Measurements from ENCODE around the gene JAG1. TPM values are rescaled to one million over a fixed set of nuclear protein-coding genes. Genes with fewer than 3 reads are reported as not detected.
A peak's percentile ranks its signal among the peaks of the same experiment; 100 is the strongest.

The JAG1 gene
- total RNA-seq, 1 donor from 2014 or later: 81.6 TPM

- ATAC-seq (no peak), DNase-seq (ENCODE audit: low spot score) (peak; percentile 50)
These were observed 15.6 kb downstream of the JAG1 start for GRCh38 chr20:10658051-10658823.

GRCh38 chr20:10657453-10657852 lies 16.3 kb downstream of the JAG1 start:
- intact Hi-C loops (cut with DNase I): no loop called here
- DNase-seq (ENCODE audit: low spot score) (no peak), ATAC-seq (no peak)

More at GRCh38 chr20:10658051-10658823, 15.6 kb downstream of the JAG1 start:
- intact Hi-C loops (cut with DNase I): no loop called here

- DNase-seq (ENCODE audit: low spot score) (peak; percentile 35), ATAC-seq (no peak)
- intact Hi-C loops (cut with DNase I): no loop called here
These were observed 17.8 kb downstream of the JAG1 start for GRCh38 chr20:10655720-10656669.

- intact Hi-C loops (cut with DNase I): no loop called here
- no peak for DNase-seq (ENCODE audit: low spot score)
- ATAC-seq: no peak
These were observed 19.2 kb downstream of the JAG1 start for GRCh38 chr20:10654630-10655029.

DNA sequence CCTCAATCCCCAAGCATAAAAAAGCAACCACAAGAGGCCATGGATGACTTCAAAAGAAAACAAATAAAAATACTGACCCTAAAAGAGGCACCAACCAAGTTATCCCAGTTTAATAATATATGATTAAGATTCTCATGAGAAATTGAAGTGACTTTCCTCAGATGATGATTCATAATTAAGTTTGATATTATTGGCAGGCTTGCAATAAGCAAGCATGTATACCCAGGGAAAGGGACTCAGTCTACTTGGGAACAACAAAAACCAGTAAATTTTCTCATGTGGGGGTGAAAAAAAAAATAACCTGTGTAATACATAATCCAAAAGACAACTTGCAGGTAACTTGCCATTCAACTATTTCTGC lies 19.6 kb downstream of the JAG1 start:
- no peak for ATAC-seq
- DNase-seq (ENCODE audit: low spot score): no peak
- intact Hi-C loops (cut with DNase I): no loop called here

- no peak for DNase-seq (ENCODE audit: low spot score)
- ATAC-seq: peak; percentile 74
- intact Hi-C loops (cut with DNase I): no loop called here
These were observed 20.1 kb downstream of the JAG1 start for GRCh38 chr20:10653599-10654249.

DNA sequence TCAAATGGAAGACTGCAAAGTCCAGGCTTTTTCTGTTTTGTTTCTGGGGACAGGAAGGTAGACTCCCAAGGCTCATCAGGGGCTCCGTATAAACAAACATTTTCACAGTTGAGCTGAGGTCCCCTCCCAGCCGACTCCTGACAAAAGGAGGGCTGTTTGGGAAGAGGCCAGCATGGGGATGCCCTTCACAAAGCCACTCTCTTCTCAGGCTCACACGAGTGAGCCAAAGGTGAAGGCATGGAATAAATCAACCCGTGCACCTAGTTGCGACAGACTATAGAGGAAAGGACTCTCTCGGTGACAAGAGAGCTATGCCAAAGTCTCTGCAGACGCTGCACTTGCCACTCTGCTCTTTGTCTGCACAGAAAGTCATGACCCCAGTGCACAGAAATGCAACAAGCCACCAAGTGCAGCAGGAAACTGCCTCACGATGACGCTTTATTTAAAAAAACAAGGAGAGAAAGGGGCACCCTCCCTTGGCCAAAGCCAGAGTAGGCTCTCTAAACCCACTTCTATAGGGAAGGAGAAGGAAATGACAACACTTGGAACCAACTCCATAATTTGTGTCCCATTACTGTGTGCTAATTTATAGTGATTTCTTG lies 21.0 kb downstream of the JAG1 start:
- ATAC-seq: peak; percentile 28
- intact Hi-C loops (cut with DNase I): no loop called here
- DNase-seq (ENCODE audit: low spot score): no peak

GRCh38 chr20:10652185-10652584 lies 21.6 kb downstream of the JAG1 start:
- ATAC-seq (no peak), DNase-seq (ENCODE audit: low spot score) (no peak)
- intact Hi-C loops (cut with DNase I): no loop called here

DNA sequence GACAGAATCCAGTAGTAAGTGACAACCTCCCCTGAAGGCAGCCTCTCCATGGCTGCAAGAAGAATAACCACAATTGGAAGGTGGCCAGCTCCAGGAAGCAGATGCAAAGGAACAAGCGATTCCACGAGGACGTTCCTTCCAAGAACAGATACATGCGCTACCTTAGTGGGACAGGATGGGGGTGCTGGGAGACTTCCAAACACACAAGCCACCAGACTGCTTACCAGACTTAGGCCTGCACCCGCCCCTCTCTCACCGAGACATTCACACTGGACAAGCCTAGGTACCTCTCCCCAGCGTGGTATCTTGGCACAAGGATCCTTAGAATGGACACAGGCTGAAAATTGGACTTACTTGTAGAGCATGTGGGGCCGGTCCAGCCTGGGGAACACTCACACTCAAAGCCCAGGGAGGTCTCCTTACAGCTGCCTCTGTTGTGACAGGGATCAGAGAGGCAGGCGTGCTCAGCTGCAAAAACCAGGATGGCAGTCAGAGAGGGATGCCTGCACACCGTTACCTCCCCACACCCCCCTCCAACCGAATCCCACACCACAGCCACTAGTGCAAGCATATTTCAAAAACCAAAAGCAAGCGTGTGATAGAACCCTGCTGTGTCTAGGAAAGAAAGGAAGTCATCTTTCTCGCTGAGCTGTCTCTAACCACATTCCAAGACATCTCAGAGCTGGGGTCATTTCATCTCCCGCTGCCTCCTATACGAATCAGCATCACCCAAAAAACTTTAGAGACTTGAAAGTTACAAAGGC lies 22.4 kb downstream of the JAG1 start:
- intact Hi-C loops (cut with DNase I): no loop called here
- ATAC-seq (peak; percentile 25), DNase-seq (ENCODE audit: low spot score) (peak; percentile 68)

GRCh38 chr20:10649797-10650160 lies 24.0 kb downstream of the JAG1 start:
- intact Hi-C loops (cut with DNase I): no loop called here
- DNase-seq (ENCODE audit: low spot score): no peak
- ATAC-seq: no peak

DNA sequence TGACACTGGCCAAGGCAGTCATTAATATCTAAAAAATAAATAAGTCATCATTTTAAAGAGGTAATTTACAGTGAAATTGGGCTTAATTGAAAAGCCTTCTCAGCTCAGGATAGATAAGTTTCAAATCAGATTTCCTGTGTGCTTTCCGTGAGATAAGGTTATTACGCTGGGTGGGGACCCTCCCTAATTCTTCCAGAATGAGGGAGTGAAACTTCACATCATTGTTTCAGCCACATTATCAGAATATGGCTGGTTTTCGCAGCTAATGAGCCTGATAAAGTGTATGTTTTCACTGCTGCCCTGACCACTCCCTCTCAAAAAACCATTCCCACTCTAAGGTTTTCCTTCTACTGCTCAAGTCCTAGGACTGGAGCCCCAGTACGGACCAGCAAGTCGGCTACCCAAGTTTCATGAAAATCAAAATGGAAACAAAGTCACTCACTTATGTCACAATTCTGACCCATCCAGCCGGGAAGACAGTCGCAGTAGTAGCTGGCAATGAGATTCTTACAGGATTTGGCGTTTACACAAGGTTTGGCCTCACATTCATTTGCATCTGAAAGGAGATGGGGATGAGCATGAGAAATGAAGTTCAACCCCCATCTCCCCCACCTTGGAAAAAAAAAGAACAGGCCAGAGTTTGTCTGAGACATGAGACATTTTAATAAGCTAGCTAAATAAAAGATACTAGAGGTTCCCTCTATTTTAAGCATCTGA lies 24.6 kb downstream of the JAG1 start:
- DNase-seq (ENCODE audit: low spot score) (peak; percentile 15), ATAC-seq (no peak)
- intact Hi-C loops (cut with DNase I): no loop called here

DNA sequence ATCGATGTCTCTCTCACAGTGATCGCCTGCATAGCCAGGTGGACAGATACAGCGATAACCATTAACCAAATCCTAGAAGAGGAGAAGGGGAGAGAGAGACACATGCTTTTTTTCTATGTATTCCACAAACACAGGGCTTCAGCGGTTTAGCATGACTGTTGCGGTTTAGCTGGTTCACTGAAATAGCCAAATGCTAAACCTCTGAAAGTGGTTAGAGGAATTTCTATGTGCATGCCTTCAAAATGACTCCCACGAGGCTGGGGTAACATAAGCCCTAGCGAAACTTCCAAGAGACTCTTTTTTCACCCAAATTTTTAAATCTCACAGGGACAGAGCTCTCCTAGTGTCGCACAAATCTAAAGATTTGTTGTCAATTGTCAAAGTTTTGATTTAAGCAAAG lies 25.1 kb downstream of the JAG1 start:
- ATAC-seq: no peak
- no peak for DNase-seq (ENCODE audit: low spot score)
- intact Hi-C loops (cut with DNase I): no loop called here

DNA sequence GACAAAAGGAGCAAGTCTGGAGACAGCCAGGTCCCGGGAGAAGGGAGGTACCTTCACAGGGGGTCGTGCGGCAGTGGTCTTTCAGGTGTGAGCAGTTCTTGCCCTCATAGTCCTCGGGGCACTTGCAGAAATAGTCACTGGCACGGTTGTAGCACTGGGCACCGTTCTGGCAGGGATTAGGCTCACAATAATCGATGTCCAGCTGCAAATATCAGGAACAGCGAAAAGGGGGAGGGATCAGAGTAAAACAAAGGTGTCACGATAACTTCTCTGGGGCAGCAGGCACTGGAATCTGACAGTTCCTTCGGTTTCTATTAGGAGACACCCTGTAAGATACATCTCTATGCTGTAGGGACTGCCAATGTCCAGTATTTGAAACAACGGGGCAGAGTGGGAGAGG lies 25.9 kb downstream of the JAG1 start:
- intact Hi-C loops (cut with DNase I): no loop called here
- DNase-seq (ENCODE audit: low spot score) (no peak), ATAC-seq (no peak)

DNA sequence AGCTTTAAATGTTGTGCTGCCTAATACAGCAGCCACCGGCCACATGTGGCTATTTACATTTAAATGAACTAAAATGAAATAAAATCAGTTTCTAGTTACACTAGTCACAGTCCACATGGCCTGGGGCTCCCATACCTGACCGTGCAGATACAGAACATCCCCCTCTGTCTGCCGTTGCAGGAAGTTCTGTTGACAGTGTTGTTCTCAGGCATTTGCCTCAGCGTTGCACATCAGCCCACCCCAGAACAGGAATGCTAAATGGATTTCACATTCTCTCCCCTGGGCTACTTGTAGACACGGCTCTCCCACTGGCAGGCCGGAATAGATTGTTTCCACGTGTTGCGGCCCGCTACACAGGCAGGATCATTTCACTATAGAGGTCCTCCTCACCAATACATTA lies 26.3 kb downstream of the JAG1 start:
- ATAC-seq (peak; percentile 72), DNase-seq (ENCODE audit: low spot score) (peak; percentile 58)
- intact Hi-C loops (cut with DNase I): no loop called here

DNA sequence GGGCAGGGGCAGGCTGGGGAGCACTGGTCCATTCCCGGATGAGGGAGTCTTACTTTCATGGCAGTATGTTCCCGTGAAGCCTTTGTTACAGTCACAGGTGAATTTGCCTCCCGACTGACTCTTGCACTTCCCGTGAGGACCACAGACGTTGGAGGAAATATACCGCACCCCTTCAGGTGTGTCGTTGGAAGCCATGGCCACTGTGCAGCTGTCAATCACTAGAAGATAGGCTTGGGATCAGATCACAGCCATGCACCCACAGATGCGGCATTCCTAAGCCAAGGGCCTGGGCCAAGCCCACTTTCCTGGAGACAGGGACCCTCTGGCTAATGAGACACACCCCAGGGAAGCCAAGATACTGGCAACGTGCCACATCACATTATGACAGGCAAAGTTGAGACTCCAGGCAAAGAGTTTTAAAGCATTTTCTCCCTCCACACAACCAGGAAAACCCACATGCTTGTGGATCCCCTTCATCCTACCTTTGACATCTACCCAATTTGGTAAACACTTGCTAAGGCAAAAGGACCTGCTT lies 26.8 kb downstream of the JAG1 start:
- ATAC-seq (no peak), DNase-seq (ENCODE audit: low spot score) (peak; percentile 59)
- intact Hi-C loops (cut with DNase I): no loop called here

DNA sequence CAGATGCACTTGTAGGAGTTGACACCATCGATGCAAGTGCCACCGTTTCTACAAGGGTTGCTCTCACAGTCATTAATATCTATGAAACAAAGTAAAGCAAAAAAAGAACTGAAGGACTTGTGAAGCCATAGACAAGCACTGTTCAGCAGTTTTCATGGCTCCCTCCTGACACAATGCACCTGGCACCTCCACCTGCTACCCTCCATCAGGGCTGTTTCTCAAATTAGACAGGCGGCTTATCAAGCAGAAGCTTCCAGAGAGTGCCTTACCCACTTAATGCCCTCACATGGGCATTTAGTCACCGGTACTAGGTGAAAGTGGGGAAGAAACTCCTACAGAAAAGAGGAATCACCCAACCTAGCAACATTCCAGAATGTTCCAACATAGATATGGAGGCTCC lies 27.8 kb downstream of the JAG1 start:
- intact Hi-C loops (cut with DNase I): no loop called here
- ATAC-seq (no peak), DNase-seq (ENCODE audit: low spot score) (no peak)

DNA sequence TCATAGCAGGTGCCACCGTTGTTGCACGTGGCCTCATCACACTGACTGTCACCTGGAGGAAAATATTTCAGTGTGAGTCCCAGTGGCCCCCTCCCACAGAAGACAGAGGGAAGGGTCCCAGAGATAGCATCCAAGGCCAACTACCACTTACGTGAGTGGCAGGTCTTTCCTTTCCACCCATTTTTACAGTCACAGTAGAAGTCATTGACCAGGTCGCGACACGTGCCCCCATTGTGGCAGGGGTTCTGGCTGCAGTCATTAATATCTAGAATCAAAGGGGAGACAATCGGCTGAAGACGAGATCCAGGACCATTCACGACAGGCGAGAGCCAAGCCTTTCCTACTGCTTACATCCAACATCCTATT lies 28.6 kb downstream of the JAG1 start:
- DNase-seq (ENCODE audit: low spot score): no peak
- intact Hi-C loops (cut with DNase I): no loop called here

More for the DNA sequence above, 28.6 kb downstream of the JAG1 start:
- no peak for ATAC-seq
